ENCODE measurements around the gene GLB1L2.

Gene GLB1L2

GRCh38 chr11:134406264-134407185 is 74.7 kb downstream of the GLB1L2 start:
- DNase-seq: no peak

GRCh38 chr11:134407321-134407828 is 75.6 kb downstream of the GLB1L2 start:
- no peak for DNase-seq

GRCh38 chr11:134407923-134408322 is 76.1 kb downstream of the GLB1L2 start:
- DNase-seq: no peak

- DNase-seq: no peak
Observed at GRCh38 chr11:134409552-134410429, 78.0 kb downstream of the GLB1L2 start.

GRCh38 chr11:134410766-134411165 is 79.0 kb downstream of the GLB1L2 start:
- DNase-seq: no peak

GRCh38 chr11:134412203-134413042 is 80.6 kb downstream of the GLB1L2 start, which contains the start of gene B3GAT1:
TSS of gene B3GAT1 (minus strand) at chr11:134412242. CDS start at chr11:134387659, 24,583 bp downstream.
- peak in 1 of 5 experiments; percentile 19 for DNase-seq

GRCh38 chr11:134413043-134413825 is 81.4 kb downstream of the GLB1L2 start:
- DNase-seq: no peak

GRCh38 chr11:134413826-134414731 is 82.3 kb downstream of the GLB1L2 start:
- no peak for DNase-seq

- DNase-seq: no peak
Observed at GRCh38 chr11:134414766-134415765, 83.3 kb downstream of the GLB1L2 start.

- DNase-seq: no peak
Observed at GRCh38 chr11:134416726-134417125, 84.9 kb downstream of the GLB1L2 start.

- no peak for DNase-seq
Observed at GRCh38 chr11:134417871-134418840, 86.4 kb downstream of the GLB1L2 start.

GRCh38 chr11:134423106-134423505 is 91.3 kb downstream of the GLB1L2 start:
- no peak for DNase-seq

GRCh38 chr11:134425413-134425812 is 93.6 kb downstream of the GLB1L2 start:
- no peak for DNase-seq
